Activated CD4-positive, CD25-positive, alpha-beta regulatory T cell treated with anti-CD3 and anti-CD28 coated beads, Interleukin-2, amount 50 U/mL, for 16 hours (primary cell): ENCODE results near the gene STK32B.

ENCODE experiments used
- DNase-seq: peaks from one replicate; pipeline ENCODE4 v3.0.0-alpha.2; 2020; ENCODE audit warnings: low read depth, low spot score

Gene STK32B

DNA sequence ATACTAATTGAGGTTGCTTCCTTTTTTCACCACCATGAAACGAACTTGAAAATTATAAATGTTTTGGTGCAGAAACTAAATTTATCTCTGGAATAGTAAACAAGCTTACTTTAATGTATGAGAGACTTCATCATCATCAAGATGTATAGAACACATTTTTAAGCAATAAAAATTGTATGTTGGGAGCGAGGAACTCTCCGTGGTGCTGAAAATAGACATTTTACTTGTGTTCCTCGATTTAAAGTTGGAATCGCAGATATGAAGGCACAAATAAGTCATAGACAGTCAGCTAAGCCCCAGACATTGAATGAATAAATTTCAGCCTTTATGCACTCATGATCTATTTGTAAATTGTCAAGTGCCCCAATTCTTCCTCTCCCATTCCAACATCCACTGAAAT, 310.7 kb downstream of the STK32B start:
- no peak for DNase-seq

DNA sequence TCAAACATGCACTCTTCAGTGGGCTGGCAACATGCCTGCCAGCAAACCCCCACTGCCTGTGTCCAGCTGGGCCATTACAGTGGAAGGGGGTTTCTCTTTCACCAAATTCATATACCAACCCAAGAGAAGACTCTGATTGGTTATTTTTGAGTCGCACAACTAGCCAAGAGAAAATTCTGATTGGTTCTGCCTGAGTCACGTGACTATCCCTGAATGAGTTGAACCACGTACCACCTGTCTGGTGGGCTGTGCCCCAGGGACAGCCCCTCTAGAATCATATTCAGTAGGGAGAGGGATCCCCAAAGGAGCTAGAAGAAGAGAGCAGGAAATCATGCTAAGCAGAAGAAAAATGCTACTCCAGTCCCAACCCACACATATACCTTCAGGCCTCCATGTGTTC, 313.1 kb downstream of the STK32B start:
- no peak for DNase-seq

DNA sequence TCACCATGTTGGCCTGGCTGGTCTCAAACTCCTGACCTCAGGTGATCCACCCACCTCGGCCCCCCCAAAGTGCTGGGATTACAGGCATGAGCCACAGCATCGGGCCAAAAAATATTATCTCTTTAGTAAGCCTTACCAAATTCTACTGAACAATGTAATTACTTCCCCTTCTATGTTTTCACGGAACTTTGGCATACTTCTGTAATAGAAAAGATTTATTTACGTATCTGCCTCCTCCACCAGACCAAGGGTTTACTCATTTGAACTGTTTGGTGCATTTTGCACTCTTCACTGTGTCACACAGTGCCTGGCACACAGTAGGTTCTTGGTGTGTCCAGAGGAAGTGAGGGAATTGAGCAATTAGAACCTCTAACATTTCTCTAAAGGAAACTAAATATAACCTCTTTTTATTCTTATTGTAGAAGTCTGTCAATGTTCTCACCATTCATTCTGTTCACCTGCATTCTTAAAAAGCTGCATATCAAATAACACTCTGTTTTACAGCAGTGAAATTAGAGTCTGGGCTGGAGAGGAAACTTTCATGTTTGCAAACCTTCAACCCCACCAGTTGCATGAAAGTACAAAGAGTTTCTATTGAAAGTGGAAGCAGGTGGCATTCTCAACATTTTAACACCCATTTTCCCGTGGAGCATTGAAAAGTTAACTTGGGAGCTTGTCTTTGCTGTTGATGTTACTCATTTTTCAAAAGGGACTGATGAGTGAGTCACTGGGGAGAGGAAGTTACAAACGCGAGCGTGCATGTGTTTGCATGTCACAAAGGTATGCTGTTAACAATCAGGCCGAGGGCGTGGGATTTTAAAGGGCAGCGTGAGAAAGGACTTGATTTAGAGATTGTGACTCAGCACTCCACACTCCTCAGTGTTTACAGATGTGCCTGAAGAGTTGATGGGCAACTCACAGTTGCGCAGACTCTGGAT, 314.1 kb downstream of the STK32B start:
- no peak for DNase-seq

- no peak for DNase-seq
Measured at GRCh38 chr4:5366009-5366386, 314.7 kb downstream of the STK32B start.

DNA sequence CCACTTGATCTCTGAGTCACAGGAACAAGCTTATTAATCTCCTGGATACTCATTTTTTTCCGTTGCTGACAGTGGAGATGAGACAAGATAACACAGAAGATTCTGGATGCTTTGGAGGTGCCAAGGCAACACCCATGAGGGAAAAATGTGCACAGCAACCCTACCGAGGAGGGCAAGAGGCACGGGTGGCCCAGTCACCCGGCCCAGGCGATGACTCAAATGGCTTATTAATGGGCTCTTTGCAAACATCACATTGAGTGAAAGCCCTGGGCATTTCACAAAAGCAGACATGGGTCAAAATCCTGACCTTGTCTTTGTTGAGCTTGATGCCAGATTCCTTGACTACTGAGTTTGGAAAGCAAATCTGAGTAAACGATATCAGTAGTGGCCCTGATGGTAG, 315.1 kb downstream of the STK32B start:
- no peak for DNase-seq

- DNase-seq: no peak
Measured at GRCh38 chr4:5368426-5368825, 317.1 kb downstream of the STK32B start.

GRCh38 chr4:5370286-5370685, 319.0 kb downstream of the STK32B start:
- no peak for DNase-seq

DNA sequence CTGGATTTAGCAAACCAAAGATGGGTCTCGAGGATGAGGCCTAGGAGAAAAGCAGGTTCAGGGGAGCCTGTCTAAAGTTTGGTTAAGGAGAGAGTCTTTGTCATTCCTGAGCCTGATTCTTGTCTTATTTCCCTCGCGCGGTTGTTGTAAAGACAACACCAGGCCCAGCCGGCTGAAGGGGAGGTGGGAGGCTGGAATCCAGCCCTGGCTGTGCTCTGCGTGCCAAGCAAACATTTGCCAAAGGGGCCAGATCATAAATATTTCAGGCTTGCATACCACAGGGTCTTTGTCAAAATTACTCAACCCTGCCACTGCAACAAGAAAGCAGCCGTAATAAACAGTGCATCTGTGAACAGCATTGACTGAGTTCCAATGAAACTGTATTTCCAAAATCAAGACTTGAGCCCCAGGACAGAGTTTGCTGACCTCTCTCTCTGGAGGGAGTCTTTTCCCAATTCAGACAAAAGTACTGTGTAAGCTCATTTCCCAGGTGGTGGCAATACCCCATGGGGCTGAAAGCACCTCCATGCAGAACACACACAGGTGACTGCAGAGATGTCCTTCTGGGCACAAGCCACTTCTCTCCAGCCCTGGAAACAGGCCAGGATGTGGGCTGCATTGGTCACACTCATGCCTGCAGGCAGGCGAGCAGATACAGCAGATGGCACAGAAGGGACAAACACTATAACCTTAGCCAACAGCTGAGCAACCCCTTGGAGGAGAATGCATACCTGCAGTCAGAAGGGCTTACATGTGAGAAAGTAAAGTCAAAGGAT, 320.3 kb downstream of the STK32B start:
- no peak for DNase-seq

GRCh38 chr4:5372198-5372597, 320.9 kb downstream of the STK32B start:
- DNase-seq: no peak

DNA sequence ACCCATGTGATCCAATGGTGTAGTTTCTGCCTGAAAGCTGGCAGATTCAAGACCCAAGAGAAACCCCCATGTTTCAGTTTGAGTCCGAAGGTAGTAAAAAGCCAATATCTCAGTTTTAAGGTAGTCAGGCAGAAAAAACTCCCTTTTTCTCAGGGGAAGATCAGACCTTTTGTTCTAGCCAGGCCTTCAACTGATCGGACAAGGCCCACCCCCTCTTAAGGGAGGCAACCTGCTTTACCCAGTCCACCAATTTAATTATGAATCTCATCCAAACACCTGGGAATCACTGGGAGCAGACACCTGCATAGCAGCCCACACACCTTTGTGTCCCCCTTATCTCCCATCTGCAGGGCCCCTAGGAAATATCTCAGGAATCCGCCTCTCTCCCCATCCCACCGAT, 322.0 kb downstream of the STK32B start:
- no peak for DNase-seq

GRCh38 chr4:5374592-5374991, 323.3 kb downstream of the STK32B start:
- DNase-seq: no peak

DNA sequence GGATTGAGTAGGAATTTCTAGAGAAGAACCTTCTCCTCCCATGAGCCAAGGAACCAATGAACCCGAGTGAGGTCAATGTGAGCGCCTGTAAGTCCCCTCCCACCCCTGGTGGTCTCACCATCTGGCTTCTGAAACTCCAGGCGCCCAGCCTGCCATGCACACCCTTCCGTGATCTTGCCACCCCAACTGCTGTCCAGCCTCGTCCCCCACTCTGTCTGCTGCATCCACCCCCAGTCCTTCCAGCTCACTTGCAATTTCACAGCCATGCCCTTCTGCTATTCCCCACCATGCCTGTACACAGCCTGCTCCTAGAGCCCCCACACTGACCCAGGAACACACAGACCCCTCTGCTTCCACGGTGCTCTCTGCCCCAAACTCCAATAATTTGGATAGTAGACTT, 323.7 kb downstream of the STK32B start:
- no peak for DNase-seq

DNA sequence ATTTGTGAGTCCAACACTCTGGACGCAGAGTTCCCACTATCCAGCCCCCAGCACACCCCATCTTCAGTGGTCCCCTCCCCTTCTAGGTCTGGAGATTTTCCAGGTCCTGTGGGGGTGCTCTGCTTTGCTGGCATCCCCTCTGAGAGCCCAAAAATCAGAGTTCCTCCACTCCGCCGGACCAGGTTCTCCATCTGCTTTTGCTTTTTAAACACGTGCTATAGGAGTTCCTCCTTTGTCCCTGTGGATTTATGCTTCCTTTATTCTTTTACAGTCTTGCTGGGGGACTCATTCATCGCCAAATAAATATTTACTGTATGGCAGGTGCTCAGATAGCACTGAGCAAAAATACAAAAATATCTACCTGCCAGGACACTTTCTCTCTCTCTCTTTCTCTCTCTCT, 324.7 kb downstream of the STK32B start:
- no peak for DNase-seq

DNA sequence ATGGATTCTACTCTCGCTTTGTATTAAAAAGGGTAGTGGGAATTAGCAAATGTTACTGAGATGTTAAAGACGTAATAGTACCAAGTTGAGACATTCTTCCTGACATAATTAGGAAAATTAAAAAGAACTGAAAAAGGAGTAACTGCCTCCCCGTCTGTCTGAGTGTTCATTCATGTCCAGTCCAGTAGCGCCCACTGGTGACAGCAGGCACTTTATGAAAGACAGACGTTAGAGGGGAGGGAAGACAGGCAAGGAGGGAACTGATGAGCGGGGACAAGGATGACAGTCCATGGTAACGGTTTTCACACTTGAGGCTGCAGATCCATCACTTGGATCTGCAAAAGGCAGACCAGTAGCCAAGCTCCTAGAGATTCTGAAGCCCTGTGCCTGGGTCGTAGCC, 326.7 kb downstream of the STK32B start:
- no peak for DNase-seq

DNA sequence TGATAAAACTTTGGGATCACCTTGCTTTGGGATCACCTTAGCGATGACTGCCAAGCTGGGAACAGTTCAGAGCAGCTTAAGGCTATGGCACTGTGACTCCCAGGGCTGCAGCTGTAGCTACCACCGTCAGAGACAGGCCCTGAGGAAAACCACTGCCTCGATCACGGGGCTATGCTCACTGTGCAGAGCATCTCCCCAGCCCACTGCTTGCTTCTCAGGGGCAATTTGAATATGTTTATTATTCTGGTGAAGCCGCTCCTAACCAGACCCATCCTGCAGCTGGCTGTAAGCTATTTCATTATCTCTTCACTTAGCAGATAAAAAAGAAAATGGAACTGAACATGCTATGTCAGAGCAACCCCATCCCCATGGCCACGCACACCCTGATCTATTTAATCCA, 328.6 kb downstream of the STK32B start:
- no peak for DNase-seq

DNA sequence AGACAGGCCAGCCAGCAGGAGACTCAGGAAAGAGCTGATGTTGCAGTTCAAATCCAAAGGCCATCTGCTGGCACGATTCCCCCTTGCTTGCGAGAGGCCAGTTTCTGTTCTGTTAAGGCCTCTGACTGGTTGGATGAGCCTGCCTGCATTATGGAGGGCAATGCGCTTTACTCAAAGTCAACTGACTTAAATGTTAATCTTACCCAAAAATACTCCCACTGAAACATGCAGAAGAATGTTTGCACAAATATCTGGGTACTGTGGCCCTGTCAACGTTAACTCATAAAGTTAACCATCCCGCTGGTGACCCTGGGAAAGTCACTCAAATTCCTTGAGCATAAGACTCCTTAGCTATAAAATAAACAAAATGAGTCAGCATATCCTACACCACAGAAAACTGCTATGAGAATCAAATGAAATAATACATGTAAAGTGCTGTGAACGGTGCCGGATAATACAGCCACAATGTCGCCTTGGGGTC, 330.7 kb downstream of the STK32B start:
- DNase-seq: no peak

DNA sequence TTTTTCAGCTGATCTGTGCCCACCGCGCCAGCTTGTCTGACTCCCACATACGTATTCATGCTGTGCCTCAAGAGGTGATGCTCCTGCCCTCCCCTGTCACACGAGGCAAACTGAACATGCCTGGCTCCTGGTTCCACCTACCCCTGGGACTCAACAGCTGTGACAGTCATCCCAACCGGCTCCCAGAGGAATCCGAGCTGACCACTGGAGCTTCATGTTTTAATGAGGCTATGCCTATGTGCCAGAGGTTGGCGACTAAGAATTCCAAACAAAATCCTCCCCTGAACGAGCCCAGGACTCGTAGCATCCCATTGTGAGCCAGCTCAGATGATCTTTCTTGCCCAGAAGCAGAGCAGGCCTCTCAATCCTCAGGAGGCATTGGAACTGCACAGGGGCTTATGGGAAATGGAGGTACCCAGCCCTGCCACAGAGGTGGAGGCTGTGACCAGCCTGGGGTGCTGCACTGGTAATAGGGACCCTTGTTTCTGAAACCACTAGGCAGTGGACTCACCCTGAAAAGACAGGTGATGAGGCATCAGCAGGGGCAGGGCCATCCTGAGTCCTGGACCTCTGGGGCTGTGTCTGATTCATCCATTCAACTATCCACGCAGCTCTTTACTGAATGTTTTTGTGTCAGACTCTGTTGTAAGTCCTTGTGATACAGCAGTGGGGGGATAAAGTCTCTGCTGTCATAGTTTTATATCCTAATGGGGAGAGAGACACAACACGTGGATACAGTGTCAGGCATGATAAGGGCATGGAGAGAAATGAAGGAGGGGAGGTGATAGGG, 332.1 kb downstream of the STK32B start:
- no peak for DNase-seq

DNA sequence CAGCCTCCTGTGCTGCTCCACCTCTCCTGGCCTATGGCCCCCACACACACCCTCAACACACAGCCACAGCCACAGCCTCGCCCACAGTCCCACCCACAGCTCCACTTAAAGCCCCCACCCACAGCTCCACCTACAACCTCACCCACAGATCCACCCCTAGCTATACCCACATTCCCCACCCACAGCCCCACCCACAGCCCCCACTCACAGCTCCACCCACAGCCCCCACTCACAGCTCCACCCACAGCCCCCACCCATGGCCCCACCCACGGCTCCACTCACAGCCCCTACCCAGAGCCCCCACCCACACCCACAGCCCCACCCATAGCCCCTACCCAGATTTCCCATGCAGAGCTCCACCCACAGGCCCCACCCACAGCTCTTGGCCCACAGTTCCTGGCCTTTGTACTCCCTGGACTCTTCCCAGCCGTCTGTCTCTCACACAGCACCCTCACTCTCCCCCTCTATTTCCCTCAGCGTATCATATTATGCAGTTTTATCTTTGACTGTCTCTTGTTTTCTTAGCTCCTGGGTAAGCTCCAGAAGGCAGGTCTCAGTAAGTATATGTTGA, 334.5 kb downstream of the STK32B start:
- DNase-seq: no peak

DNA sequence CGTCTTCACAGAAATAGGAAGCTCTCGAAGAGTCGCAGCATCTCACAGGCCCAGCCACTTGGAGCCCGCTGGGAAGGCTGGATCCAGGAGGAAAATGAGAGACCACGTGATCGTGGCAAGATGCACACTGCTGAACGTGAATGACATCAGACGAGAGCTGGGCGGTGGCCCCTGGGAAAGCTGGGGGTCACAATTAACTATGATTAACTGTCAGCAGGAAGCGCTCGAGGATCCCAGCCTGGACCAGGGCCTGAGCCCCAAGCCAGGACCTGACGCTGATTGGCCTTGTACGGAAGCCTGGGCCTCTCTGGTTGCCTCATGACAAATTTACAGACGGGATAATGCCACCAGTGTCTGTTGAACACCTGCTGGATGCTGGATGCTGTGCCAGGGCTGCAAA, 335.6 kb downstream of the STK32B start:
- no peak for DNase-seq

GRCh38 chr4:5387457-5387856, 336.2 kb downstream of the STK32B start:
- DNase-seq: no peak

DNA sequence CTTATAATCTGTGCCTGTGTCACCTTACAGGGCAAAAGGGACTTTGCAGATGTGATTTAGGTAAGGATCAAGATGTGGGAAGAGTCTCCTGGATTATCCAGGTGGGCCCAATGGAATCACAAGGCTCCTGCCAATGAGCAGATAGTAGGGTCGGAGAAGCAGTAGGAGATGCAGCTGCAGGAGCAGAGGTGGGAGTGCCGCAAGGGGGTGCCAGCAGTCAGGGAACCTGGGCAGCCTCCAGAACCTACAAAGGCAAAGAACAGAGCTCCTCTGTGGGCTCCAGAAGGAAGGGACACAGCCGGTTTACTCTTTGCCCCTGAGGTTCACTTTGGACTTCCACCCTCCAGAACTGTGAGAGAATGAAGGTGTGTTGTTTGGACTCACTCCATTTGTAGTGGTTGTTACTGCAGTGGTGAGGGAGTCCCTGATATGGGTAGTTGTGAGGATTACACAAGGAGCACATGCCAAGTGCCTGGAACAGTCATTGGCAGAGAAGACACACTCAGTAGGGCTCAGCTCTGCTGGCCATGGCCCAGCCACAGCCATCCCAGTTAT, 338.6 kb downstream of the STK32B start:
- DNase-seq: no peak
